ENCODE results near the gene ZBP1.

- TF ChIP-seq POLR2A (IDR thresholded peaks at IDR 0.05): no peak
- no peak for TF ChIP-seq CTCF (IDR thresholded peaks at IDR 0.05)
- no peak for TF ChIP-seq EP300 (IDR thresholded peaks at IDR 0.05)
Observed at GRCh38 chr20:57656821-57657534, 36.8 kb upstream of the ZBP1 start.

Measured in upper lobe of left lung (tissue), 4 donors.